ENCODE results near the gene MYB. TPM values are rescaled to one million over a fixed set of nuclear protein-coding genes. Genes with fewer than 3 reads are reported as not detected.

MYB gene
- total RNA-seq, 2 experiments from 2014 or later, result 29.2 to 35.9 TPM

DNA sequence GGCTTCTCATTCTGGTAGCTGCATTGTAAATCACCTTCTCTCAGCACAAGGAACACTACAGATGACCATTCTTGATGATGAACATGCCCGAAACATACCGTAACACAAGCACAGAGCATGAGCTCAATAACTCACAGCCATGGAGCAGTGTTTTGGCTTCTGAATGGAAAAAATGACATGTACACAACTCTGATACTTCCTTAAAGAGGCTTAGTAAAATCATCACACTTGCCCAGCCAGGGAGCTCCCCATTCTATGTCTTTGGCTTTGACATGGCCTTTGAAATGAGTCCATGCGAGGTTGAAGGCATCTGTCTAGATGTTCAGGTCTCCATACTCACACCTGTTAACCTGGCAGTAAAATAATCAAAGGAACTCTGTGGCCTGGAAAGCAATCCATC lies 87.6 kb downstream of the MYB start:
- ChIA-PET CTCF (interaction anchor here (0.8 to 1.5 kb wide), 3 partner anchors 11 to 457 kb away, joined by 4 read pairs; no protein-coding TSS in a partner anchor), POLR2A (no interaction called here)
- DNase-seq (no peak), ATAC-seq (peak; percentile 75)
- H3K4me3 Mint-ChIP-seq, result no peak overlapping the region
- H3K9me3 Mint-ChIP-seq (ENCODE audit: low read depth), result no peaks in the 10 kb centered on the region
- H3K27ac Mint-ChIP-seq, result no peak overlapping the region
- no peaks in the 10 kb centered on the region for H3K27me3 Mint-ChIP-seq
- H3K4me1 Mint-ChIP-seq, result peaks cover 3% of the 10 kb centered on the region
- H3K36me3 Mint-ChIP-seq (ENCODE audit: low read depth), result no peaks in the 10 kb centered on the region
- intact Hi-C loops (cut with DNase I, micrococcal nuclease), result no loop called here

Small RNA genes lying within 50 kb of the gene (microRNA-seq; reads per million reads assigned to microRNA genes)
- not detected for gene MIR548A2 (ENCODE audit: borderline replicate concordance)

Other genes with a start within 250 kb of the MYB start
- 1 to 10 TPM in 1 of 2 experiments, under 1 TPM in 1; 0.67 to 1.7 TPM for gene ALDH8A1, start 231.2 kb upstream of the MYB start, total RNA-seq
- 100 to 1,000 TPM; 133 to 141 TPM for gene HBS1L, start 126.5 kb upstream of the MYB start, total RNA-seq